Activated CD8-positive, alpha-beta memory T cell treated with anti-CD3 and anti-CD28 coated beads for 36 hours (primary cell): Measurements from ENCODE around the gene SLC9A9. TPM values are rescaled to one million over a fixed set of nuclear protein-coding genes. Genes with fewer than 3 reads are reported as not detected.

Source experiments
- CTCF ChIA-PET: fragments of 350-600 bp; sonication (Branson Sonifier 250); formaldehyde crosslinking; loops from one replicate; lab custom pipeline; 2021; ENCODE audit warnings: antibody characterized with exemption; lab: Charles Lee
- POLR2A ChIA-PET: fragments of 350-600 bp; sonication (Branson Sonifier 250); formaldehyde crosslinking; loops from one replicate; lab custom pipeline; 2021; ENCODE audit warnings: antibody characterized with exemption; lab: Charles Lee
- total RNA-seq, 2 experiments: library from RNA; stranded (reverse); gene quantifications; one replicate each; pipeline ENCODE4 v1.2.3, GENCODE V29; 2021

SLC9A9 gene
- total RNA-seq, 2 experiments from 2014 or later = 1.0 TPM

DNA sequence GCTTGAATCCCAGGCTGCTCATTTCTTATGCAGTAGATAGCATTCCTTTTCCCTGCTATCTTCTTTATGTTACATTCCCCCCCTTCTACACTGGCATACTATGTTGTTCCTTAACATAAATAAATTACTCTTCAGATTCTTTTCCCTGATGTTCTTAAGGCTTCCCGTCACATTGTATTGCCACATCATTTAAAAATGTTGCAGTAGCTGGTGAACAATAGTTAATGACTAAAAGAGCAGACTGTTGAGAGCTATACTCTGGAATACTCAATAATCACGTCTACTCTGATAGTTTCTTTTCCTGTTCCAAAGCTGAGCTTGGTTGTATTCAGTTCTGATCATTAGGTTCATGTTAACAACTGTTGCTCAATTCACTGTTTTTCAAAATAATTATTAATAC is 508.8 kb downstream of the SLC9A9 start:
- CTCF ChIA-PET = no interaction called here
- POLR2A ChIA-PET = no interaction called here

DNA sequence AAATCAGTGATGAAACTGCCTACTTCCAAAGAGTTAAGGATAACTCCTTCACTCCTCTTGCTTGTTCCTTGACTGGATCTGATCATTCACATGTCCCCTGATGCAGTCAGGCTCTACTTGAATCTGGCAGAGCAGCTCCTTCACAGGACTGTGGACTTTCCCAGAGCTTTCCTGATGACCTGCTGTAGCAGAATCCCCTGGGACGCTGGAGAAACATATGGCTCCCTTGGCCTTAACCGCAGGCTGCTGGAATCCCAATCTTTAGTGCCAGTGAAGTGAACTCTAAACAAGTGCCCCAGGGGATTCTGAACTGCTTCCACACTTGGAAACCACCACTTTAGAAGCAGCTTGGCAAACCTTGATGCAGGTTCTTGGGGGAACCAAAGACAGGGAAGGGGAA is 510.9 kb downstream of the SLC9A9 start:
- POLR2A ChIA-PET = no interaction called here
- CTCF ChIA-PET = no interaction called here

DNA sequence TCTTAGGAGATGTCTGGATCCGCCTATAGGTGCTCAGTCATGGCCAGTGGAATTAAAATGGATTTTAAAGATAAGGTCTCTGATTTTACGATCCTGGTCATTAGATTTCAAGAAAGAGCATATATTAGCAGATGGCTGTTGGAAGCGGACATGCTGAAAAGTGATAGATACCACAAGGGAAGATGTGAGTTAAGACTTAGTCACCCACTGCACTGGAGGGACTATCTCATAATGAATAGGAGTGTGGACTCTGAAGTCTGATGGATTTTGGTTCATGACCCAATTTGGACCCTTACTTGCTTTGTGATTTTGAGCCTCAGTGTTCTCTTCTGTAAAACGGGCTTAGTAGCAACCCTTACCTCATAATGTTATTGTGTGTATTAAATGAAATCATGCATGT is 514.0 kb downstream of the SLC9A9 start:
- ChIA-PET POLR2A (no interaction called here), CTCF (no interaction called here)

DNA sequence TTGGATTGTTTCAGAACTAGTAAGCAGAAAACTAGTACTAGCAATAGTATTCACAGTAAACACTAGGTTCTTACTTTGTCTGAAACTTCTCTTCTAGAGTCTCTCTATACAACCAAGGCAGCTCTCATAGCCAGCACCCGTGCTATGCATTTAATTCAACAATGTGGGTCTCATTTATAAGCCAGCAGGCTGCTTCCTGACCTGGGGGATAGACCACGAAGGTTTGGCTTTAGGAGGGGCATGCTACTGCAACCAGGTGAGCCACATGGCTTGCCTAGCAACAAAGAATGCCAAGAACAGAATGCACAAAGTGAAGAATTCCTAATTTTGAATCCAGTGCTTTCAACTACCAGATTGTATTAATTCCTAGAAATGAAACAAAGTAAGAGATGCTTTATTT is 514.9 kb downstream of the SLC9A9 start:
- CTCF ChIA-PET = no interaction called here
- POLR2A ChIA-PET = no interaction called here

DNA sequence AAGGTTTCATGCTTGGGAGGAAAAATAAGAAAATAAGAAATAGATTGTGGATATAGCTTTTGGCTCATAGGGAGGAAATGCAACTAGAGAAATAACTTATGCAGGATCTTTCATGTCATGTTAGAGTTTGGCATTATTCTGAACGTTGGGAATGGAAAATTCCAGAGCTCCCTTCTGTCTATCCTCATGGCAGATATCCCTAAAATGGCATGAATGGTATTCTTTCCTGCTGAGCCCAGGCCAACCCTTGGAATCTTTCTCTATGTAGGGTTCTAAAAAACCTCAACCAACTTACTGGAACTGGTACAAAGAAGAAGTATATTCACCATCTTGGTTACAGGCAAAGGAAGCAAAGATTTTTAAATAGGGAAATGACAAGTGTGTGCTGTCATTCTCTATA is 516.2 kb downstream of the SLC9A9 start:
- ChIA-PET CTCF (interaction anchor here (0.8 kb wide), 1 partner anchor 46 kb away, joined by 3 read pairs; no protein-coding TSS in a partner anchor), POLR2A (no interaction called here)

DNA sequence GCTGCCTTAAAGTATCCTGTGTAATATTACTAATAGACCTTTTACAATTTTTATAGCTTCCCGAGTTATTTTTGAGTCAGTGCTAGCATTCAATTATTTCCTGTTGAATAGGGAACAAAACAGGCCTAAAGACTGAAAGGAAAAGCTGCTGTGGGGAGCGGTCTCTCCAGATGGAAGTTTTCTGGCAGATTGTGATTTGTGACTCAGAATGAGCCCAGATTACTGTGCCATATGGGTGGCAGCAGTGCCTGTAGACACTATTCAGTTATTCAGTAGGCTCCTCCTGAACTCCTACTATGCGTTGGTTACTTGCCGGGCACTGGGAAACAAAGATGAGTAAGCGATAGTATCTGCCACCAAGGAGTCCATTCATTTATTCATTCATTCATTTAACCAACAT is 516.9 kb downstream of the SLC9A9 start:
- CTCF ChIA-PET = interaction anchor here (0.8 kb wide), 1 partner anchor 47 kb away, joined by 3 read pairs; no protein-coding TSS in a partner anchor

DNA sequence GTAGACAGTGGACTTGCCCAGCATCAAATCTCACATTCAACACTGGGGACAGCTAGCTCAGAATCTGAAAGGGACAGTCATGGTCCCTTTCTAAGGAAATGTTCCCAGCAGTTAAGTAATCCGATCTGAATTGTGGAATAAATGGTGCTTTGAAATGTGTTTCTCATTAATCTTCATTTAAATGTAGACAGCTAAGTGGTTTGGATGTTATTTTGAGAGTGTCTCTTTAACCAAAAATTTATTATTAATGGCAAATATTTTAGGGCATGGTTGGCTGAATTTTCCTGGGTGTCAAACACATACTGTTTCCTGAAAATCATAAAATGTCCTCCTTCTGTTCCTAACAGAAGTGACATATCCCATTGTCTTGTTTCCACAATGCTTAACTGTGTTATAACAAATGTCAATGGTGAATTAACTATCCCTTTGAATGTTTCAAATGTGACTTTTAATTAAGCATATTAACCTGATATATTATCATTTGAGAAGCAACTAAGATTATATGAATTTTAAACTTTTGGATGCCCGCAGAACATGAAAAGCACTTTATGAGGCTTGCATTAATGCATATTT is 517.9 kb downstream of the SLC9A9 start:
- CTCF ChIA-PET = interaction anchor here (0.6 kb wide), 1 partner anchor 183 kb away, joined by 3 read pairs; no protein-coding TSS in a partner anchor
- POLR2A ChIA-PET = no interaction called here

More for the DNA sequence above, 516.9 kb downstream of the SLC9A9 start:
- POLR2A ChIA-PET = no interaction called here

DNA sequence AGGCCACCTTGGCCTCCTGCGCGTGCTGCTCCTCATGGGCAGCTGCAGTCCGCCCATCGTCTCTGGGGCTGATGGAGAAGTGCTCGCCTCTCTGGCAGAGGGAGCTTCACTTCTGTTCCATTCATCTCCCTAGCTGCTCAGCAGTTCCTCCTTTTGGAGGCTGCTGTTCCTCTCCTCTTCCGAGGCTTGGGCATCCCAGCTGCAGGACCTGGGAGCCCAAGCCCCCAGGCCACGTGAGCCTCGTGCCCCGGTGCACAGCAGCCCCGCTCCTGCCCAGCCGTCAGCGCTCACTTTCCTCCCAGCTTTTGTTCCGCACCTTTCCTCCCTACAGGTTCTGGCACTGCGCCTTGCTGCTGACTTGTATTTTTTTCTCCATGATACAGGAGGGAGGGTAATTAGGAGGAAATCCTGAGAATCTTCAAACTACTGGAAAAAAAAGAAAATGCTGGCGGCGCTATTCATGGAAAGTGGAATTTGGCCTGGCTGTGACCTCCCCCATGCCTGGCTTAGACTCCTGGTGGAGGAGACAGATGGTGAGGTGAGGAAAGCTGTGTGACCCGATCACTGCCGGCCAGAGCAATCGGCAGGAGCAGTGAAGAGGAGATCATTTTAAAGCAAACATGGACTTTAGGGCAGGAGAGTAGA is 518.6 kb downstream of the SLC9A9 start:
- ChIA-PET CTCF (interaction anchor here (0.6 kb wide), 1 partner anchor 184 kb away, joined by 3 read pairs; no protein-coding TSS in a partner anchor), POLR2A (no interaction called here)

DNA sequence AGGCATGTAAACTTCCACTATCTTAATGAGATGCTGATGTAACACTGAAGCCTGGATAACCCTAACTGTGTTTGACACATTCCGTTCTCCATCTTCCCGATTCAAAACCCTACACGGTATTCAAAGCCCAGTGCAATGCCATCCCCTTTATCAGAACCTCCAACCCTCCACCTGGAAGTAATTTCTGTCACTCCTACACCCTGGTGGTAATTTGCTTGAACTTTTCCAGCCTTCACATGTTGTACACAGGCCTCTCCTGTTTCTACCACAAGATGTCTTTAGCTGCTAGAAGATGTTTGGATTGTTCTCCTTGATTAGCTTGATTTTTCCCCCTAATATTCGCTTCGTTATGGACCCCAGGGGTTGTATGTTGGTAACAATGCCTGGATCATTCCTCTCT is 519.8 kb downstream of the SLC9A9 start:
- ChIA-PET POLR2A (no interaction called here), CTCF (no interaction called here)

DNA sequence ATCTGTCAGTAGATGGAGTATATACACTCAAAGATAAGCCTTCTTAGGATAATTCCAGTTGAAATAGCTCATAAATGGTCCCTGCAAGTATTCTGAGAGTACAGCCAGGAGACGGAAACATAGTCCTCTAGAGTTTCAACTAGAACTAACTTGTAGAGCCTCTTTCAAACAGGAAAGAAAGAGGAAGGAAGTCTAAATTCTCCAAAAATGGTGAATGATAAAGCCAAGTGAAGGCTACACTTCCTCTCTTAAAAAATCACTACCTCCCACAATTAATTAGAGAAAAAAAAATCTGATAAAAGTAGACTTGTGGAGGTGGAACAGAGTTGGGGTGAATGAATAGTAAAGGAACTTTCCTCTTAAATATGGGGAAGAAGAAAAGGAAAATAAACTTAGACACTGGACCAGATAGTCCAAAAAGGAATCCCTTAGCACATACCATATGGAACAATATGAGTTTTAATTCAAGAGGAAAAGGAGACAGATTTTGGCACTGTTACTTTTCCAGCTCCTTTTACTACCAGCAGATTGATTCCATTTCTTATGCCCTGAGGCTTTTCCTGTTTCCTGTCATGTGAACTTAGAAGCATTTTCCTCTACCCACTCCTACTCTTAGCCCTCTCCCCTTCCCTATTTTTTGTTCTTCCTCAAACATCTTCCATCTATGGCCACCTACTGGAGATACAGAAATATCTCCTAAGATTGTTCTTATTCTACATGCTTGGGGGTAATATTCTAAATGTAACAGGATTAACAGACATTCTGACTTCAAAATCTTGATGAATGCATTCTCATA is 521.1 kb downstream of the SLC9A9 start:
- POLR2A ChIA-PET = no interaction called here
- CTCF ChIA-PET = interaction anchor here (1.0 kb wide), 1 partner anchor 26 kb away, joined by 3 read pairs; no protein-coding TSS in a partner anchor

DNA sequence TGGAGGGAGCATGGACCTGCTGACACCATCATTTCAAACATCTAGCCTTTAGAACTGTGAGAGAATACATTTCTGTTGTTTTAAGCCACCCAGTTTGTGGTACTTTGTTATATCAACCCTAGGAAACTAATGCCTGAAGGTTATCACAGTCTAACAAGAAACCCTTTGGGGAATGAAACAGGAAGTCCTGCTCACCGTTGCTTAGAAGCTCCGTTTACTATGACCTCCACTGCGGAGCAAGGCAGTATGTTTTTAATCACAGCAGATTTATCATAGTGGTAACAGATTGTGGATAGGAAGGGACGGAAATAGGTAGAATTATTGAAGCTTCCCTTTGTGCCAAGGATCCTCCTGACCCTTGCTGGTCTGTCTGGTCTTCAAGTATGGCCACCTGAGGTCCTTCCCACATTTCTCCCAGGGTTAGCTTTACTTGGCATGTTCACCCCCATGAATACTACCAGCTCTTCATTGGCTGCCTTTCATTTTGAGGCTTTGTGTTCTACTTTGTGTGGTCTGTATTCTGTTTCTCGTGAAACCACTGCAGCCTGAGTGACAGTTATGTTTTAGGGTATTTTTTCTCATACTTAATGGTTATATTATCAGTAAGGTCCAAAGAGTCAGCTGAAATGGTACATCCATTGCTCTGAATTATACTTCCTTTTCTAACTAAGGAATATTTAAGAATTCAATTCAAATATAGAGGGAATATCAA is 527.1 kb downstream of the SLC9A9 start:
- CTCF ChIA-PET = no interaction called here

DNA sequence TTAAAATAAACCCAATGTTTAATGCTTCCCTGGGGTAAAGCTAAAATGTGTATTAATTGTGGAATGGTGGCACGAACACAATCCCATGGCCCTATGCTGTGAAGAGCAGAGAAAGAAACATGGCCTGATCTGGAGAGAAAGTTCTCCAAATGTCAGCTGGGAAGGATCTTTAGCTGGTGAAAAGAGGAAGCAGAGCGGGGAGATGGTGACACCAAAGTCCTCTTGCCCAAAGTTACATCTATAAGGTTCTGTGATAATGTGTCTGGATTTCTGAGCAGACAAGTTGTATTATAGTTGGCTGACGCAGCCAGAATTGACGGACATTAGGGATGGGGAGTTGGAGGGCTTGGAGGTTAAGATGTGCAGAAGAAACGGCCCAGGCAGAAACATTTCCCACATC is 532.5 kb downstream of the SLC9A9 start:
- POLR2A ChIA-PET = no interaction called here
- CTCF ChIA-PET = no interaction called here

More for the DNA sequence above, 527.1 kb downstream of the SLC9A9 start:
- POLR2A ChIA-PET = no interaction called here

DNA sequence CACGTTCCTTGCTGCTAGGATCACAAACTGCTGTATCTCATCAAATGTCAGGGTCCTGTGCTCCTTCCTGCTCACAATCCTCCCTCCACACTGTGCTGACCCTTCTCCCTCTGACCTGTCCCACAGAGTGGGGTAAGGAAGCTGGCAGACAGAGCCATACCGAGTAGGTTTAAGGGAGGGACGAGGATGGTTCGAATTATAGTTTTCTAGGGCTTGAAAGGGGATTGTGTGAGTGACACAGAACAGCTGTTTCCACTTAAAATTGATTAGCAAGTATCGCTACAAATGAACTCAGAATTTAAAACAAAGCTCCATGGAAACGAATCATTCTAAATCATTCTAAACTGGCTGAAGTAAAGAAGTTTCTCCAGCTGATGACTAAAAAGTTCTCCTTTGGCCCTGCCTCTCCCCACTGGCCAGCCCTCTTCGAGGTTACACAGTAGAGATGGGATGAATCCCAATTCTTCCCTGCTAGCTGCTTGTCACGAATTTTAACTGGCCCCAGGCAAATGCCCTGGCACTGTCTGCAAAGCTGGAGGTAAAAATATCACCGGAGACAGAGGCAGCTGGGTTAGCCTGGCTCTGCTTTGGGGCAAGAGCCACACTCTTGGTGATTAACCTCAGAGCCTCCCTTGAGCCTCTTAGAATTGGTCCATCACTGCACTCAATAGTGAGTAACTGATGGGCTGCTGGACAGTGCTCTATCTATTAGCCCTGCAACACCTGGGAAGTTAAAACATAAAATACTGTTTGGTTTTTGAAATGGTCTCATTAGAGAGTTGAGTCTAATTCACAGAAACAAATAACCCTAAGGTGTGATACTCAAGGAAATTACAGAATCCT is 533.8 kb downstream of the SLC9A9 start:
- ChIA-PET CTCF (no interaction called here), POLR2A (no interaction called here)

DNA sequence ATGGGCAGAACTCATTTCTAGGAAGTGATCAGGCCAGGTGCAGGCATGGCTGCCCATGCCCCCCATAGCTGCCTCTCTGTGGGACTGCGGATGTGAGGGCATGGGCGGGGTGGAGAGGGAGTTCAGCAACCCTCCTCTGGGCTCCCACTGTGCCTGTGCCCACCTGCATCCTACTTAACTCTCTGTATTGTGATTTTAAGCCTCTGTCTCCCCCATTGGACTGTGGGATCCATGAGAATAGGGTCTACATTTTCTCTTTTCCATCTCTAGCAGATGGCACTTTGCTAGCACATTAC is 534.4 kb downstream of the SLC9A9 start:
- ChIA-PET POLR2A (no interaction called here), CTCF (no interaction called here)

DNA sequence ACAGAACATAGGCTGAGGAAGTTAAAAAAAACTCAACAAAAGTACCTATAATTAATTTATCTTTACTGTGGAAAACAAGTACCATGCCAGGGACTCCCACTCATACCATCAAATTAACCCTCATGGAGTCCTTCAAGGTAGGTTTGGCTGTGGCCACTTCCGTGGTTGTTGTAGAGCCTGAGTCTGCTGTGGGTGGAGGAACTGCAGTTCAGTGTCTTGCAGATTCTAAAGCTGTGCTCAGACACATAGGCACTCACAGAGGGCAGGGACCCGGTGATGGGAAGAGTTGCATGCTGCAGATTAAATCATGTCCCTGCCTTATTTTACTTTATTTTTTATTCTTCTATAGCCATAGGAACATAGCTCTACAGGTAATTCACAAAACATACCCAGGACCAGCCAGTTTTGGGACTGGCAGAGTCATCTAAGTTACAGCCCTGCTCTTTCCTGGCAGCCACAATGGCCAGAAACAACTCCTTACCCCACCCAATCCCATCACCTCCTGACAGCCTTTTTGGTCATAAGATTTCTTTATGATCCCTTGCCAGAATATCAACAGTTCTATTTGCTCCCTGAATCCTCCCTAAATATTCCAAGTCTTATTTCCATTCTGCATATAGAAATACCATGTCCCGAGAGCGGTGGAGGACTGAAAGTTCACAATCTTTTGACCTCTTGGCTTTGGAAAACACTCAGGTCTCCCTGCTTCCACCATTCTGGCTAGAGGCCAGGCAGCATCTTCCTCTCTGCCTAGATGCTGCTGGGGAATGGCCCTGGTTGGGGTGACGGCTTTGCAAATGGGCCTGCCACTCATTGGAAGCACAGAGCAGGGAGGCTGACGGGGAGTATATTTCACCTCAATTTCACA is 535.0 kb downstream of the SLC9A9 start:
- CTCF ChIA-PET = no interaction called here
- POLR2A ChIA-PET = no interaction called here

DNA sequence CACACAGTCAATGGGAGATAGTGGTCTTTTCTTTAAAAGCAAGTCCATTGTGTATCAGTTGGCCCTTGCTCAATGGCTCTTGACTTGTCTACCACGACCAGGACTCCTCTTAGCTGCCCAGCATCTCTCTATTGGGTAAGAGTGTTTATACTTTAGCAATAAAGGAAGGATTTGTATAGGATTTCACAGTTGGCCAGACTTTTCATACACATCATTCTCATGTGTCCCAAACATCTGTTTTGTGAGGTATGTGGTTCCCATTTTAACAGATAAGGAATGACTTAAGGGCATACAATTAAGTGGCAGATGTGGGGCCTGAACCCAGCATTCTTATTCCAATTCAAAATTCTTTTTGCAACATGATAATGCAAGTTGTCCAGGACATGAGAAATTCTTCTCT is 537.2 kb downstream of the SLC9A9 start:
- ChIA-PET POLR2A (no interaction called here), CTCF (no interaction called here)

DNA sequence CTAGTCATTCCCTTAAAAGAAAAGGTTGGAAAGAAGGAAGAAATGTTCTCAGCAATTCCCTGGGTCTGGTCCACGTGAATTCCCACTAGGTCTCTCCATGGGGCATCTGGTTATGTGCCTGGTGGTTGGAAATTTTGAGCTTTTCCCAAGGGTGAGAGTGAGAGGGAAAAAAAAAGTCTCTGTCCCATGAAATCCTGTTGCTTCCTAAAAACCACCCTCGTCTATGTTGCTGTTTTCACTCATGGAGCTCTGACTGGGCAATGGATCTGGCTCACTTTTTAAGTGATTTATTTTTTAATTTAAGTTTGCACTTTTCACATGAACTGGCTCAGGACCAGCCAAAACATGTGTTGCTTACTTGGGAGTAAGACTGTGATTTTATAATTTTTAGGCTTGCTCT is 538.6 kb downstream of the SLC9A9 start:
- POLR2A ChIA-PET = no interaction called here

DNA sequence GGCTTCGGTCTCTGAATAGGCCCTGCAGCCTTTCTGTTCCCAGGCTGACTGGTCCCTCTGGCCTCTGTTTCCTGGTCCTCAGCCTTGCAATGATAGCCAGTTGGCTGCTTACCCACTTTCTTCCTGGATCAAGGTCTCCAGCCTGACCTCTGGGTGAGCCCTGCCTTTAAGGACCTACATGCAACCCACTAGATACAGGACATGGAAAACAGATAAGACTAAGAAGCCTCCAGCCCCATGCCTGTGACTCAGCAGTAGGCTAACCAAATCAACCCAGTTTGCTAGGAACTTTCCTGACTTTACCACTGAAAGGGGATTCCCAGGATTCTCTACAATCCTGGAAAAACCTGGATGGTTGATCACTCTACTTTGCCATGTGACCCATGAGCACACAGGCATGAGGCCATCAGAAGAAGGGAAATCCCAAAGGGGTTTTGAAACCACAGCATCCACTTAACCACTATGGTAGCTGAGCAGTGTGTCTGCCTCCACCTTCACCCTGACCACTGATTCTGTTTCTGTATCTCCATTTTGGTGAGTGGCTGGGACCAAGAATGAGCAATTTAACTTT is 540.6 kb downstream of the SLC9A9 start:
- ChIA-PET POLR2A (no interaction called here), CTCF (no interaction called here)

More for the DNA sequence above, 538.6 kb downstream of the SLC9A9 start:
- CTCF ChIA-PET = no interaction called here
